ENCODE data around the gene CEP192. TPM values are rescaled to one million over a fixed set of nuclear protein-coding genes. Genes with fewer than 3 reads are reported as not detected.

The CEP192 gene
- total and polyA plus RNA-seq, 10 donors = 13.8 to 41.8 (median 32.4) TPM

- H3K36me3 ChIP-seq = no peaks in the 10 kb centered on the region
- DNase-seq = peak; percentile 86
- WGBS, 5 donors = 13 to 54% (median 15%) methylated on average over 38 to 51 of the region's 51 CpGs
- peaks cover 0 to 18% (median 0%) of the 10 kb centered on the region in 7 donors for H3K27me3 ChIP-seq (replicated peaks in 1 of 7)
- peaks cover 0 to 34% (median 22%) of the 10 kb centered on the region in 6 donors for H3K4me1 ChIP-seq
- peak in 2 of 3 donors; percentile 12 to 13 for TF ChIP-seq POLR2AphosphoS5 (IDR thresholded peaks at IDR 0.05)
- TF ChIP-seq, protein P1, sequence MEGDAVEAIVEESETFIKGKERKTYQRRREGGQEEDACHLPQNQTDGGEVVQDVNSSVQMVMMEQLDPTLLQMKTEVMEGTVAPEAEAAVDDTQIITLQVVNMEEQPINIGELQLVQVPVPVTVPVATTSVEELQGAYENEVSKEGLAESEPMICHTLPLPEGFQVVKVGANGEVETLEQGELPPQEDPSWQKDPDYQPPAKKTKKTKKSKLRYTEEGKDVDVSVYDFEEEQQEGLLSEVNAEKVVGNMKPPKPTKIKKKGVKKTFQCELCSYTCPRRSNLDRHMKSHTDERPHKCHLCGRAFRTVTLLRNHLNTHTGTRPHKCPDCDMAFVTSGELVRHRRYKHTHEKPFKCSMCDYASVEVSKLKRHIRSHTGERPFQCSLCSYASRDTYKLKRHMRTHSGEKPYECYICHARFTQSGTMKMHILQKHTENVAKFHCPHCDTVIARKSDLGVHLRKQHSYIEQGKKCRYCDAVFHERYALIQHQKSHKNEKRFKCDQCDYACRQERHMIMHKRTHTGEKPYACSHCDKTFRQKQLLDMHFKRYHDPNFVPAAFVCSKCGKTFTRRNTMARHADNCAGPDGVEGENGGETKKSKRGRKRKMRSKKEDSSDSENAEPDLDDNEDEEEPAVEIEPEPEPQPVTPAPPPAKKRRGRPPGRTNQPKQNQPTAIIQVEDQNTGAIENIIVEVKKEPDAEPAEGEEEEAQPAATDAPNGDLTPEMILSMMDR (IDR thresholded peaks at IDR 0.05 in 8 of 11, conservative IDR thresholded peaks at IDR 0.05 in 3 of 11) = no peak
- peak overlapping the region; percentile 59 to 86 (median 72) for H3K4me3 ChIP-seq
- peaks cover 0 to 10% (median 0%) of the 10 kb centered on the region in 8 donors for H3K9me3 ChIP-seq
- H3K27ac ChIP-seq = peak overlapping the region; percentile 84 to 91 (median 88)
- intact Hi-C loops (cut with DNase I; ENCODE audit: low total_unique reads) = no loop called here
These were observed 145.1 kb downstream of the CEP192 start for GRCh38 chr18:13136056-13136903.

DNA sequence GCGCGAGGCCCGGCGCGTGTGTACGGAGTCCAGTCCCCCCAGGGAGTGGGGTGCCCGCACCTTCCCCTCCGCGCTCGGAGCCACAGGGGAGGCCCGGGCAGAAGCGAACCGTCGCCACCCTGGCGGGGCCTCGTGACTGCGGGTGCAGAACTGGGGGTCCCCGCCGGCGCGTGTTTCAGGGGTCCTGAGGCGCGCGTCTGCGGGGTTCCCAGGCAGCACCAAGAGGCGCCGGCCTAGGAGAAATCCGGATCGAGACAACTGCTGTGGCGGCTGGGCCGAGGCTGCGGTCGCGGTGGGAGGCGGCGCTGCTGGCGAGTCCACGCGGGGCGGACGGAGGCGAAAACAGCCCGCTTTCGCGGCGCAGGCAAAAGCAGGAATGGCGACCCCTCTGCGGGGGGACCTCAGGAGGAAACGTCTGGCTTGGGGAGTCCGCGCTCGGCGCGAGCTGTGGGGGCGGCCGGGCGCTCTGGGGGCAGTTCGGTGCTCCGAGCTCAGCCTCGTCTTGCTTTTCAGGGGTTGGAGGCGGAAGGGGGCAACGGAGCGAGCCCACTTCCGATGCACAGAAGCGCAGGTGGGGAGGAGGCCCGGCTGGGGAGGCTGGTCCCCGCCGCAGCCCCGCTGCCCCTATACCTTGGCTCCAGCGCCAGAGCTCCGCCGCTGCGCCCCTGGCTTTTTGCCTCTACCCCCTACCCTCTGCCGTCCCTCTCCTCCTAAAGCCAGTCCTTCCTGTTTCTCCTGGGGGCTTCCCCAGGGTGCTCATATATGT, 145.9 kb downstream of the CEP192 start:
- TF ChIP-seq, protein P1 (IDR thresholded peaks at IDR 0.05 in 8 of 11, conservative IDR thresholded peaks at IDR 0.05 in 3 of 11) = no peak
- peak in 2 of 3 donors; percentile 60 to 72 for TF ChIP-seq POLR2AphosphoS5 (IDR thresholded peaks at IDR 0.05)
- H3K4me3 ChIP-seq = peak overlapping the region; percentile 59 to 86 (median 72)
- H3K27me3 ChIP-seq (replicated peaks in 1 of 7) = peaks cover 0 to 18% (median 0%) of the 10 kb centered on the region in 7 donors
- peak; percentile 91 for DNase-seq
- no peaks in the 10 kb centered on the region for H3K36me3 ChIP-seq
- peaks cover 0 to 34% (median 22%) of the 10 kb centered on the region in 6 donors for H3K4me1 ChIP-seq
- intact Hi-C loops (cut with DNase I; ENCODE audit: low total_unique reads) = no loop called here
- H3K9me3 ChIP-seq = peaks cover 0 to 10% (median 0%) of the 10 kb centered on the region in 8 donors
- WGBS, 5 donors = 1 to 42% (median 4%) methylated on average over 22 to 74 of the region's 74 CpGs
- H3K27ac ChIP-seq = peak overlapping the region; percentile 84 to 91 (median 88)

GRCh38 chr18:13137670-13138419, 146.7 kb downstream of the CEP192 start:
- H3K4me3 ChIP-seq = peak overlapping the region; percentile 59 to 86 (median 72)
- peaks cover 0 to 34% (median 22%) of the 10 kb centered on the region in 6 donors for H3K4me1 ChIP-seq
- peak; percentile 87 for DNase-seq
- intact Hi-C loops (cut with DNase I; ENCODE audit: low total_unique reads) = no loop called here
- WGBS, 5 donors = 14 to 44% (median 17%) methylated on average over 22 of the region's 22 CpGs
- H3K9me3 ChIP-seq = peaks cover 0 to 15% (median 2%) of the 10 kb centered on the region in 8 donors
- H3K27me3 ChIP-seq (replicated peaks in 1 of 7) = peaks cover 0 to 18% (median 0%) of the 10 kb centered on the region in 7 donors
- H3K27ac ChIP-seq = peak overlapping the region; percentile 84 to 91 (median 88)
- TF ChIP-seq POLR2AphosphoS5 (IDR thresholded peaks at IDR 0.05) = peak in 1 of 3 donors; percentile 84
- peak in 1 of 3 donors; percentile 32 for TF ChIP-seq POLR2A (IDR thresholded peaks at IDR 0.05)
- TF ChIP-seq, protein P1 (IDR thresholded peaks at IDR 0.05 in 8 of 11, conservative IDR thresholded peaks at IDR 0.05 in 3 of 11) = no peak
- H3K36me3 ChIP-seq = no peaks in the 10 kb centered on the region

Data from spleen (tissue), 11 donors.